GM12878 (cell line): Measurements from ENCODE around the gene TICRR. TPM values are rescaled to one million over a fixed set of nuclear protein-coding genes. Genes with fewer than 3 reads are reported as not detected.

Experiments used
- ATAC-seq: fragments of 200-7000 bp; cut with Tn5 transposase; 3 replicates; pipeline ENCODE4 v1.9.1; 2020; ENCODE audit warnings: mild to moderate bottlenecking, moderate library complexity
- Bru-seq: library from RNA; stranded (reverse); fragments of 400-500 nt; gene quantifications from one replicate; lab custom pipeline; 2021; lab: Mats Ljungman, UMichigan
- BruChase-seq, 2 experiments: library from RNA; stranded (reverse); fragments of 400-500 nt; gene quantifications; one replicate each; lab custom pipeline; 2021; lab: Mats Ljungman, UMichigan
- BruUV-seq: library from RNA; stranded (reverse); fragments of 400-500 nt; replicated peaks from 2 replicates; lab custom pipeline; 2021; lab: Mats Ljungman, UMichigan
- CTCF ChIA-PET: fragments of 300-600 bp; sonication (Branson Sonifier 250); formaldehyde crosslinking; extraction: SDS; loops from one replicate; lab custom pipeline; 2021; ENCODE audit warnings: inconsistent platforms; lab: Yijun Ruan, JAX
- POLR2A ChIA-PET: fragments of 350-600 bp; formaldehyde crosslinking; extraction: SDS; loops from one replicate; lab custom pipeline; 2021; ENCODE audit warnings: inconsistent platforms; lab: Charles Lee
- RAD21 ChIA-PET: fragments of 300-600 bp; sonication (Branson Sonifier 250); formaldehyde crosslinking; loops from one replicate; lab custom pipeline; 2023; ENCODE audit warnings: antibody characterized with exemption; ENCODE audit not compliant: unreplicated experiment; lab: Charles Lee
- SMC1A ChIA-PET: fragments of 300-600 bp; sonication (Branson Sonifier 250); formaldehyde crosslinking; loops from one replicate; lab custom pipeline; 2023; ENCODE audit not compliant: unreplicated experiment, uncharacterized antibody; lab: Charles Lee
- DNase-seq: peaks from one replicate; pipeline ENCODE4 v3.0.0-alpha.2; 2011; ENCODE audit warnings: low read depth, low spot score
- FAIRE-seq: peaks from 3 replicates; lab custom pipeline; 2011; peaks lifted over from hg19 to GRCh38; lab: Jason Lieb, UNC
- H2AFZ ChIP-seq: 2 replicates; pipeline ENCODE4 v1.6.0; 2011; ENCODE audit warnings: low read depth, low read length, control low read depth; ENCODE audit not compliant: control insufficient read depth
- H3K27ac ChIP-seq: 2 replicates; pipeline ENCODE4 v1.5.1; 2011; ENCODE audit warnings: control low read depth; ENCODE audit not compliant: control insufficient read depth, insufficient read depth
- H3K27me3 ChIP-seq, 2 experiments: replicated peaks in 1 of 2; 2 replicates each; pipeline versions ENCODE4 v1.6.0 to v1.6.1; 2011; ENCODE audit warnings: low read length in 1 of 2; ENCODE audit not compliant: control insufficient read depth in 2 of 2, insufficient read depth in 2 of 2
- H3K36me3 ChIP-seq, 2 experiments: 2 replicates each; pipeline ENCODE4 v1.5.1; 2011; ENCODE audit warnings: low read length in 1 of 2; ENCODE audit not compliant: control insufficient read depth in 2 of 2, insufficient read depth in 2 of 2
- H3K4me1 ChIP-seq: 2 replicates; pipeline ENCODE4 v1.6.1; 2011; ENCODE audit warnings: mild to moderate bottlenecking, low read length, moderate library complexity, mixed read lengths; ENCODE audit not compliant: control insufficient read depth, insufficient read depth
- H3K4me2 ChIP-seq: 2 replicates; pipeline ENCODE4 v1.6.0; 2011; ENCODE audit warnings: control low read depth; ENCODE audit not compliant: control insufficient read depth, insufficient read depth
- H3K4me3 ChIP-seq: fragments of 200-600 bp; sonication (generic); 2 replicates; pipeline ENCODE4 v1.5.1; 2016
- H3K79me2 ChIP-seq: 2 replicates; pipeline ENCODE4 v1.6.0; 2011; ENCODE audit warnings: low read length; ENCODE audit not compliant: control insufficient read depth, insufficient read depth
- H3K9ac ChIP-seq: 2 replicates; pipeline ENCODE4 v1.8.0; 2011; ENCODE audit warnings: low read length, control low read depth, mixed read lengths; ENCODE audit not compliant: control insufficient read depth, insufficient read depth
- H3K9me3 ChIP-seq: replicated peaks from 3 replicates; pipeline ENCODE4 v1.5.1; 2011; ENCODE audit warnings: mild to moderate bottlenecking, low read length; ENCODE audit not compliant: control insufficient read depth, insufficient read depth
- H4K20me1 ChIP-seq: 2 replicates; pipeline ENCODE4 v1.6.0; 2011; ENCODE audit not compliant: control insufficient read depth, insufficient read depth
- CBX5 ChIP-seq: sonication (generic); IDR thresholded peaks from 2 replicates; pipeline ENCODE4 v1.6.1; 2016; ENCODE audit warnings: low read depth, moderate library complexity, mild to moderate bottlenecking, inconsistent platforms
- FOS ChIP-seq: IDR thresholded peaks from 3 replicates; pipeline ENCODE4 v1.6.1; 2011; ENCODE audit warnings: borderline replicate concordance; ENCODE audit not compliant: insufficient read length; ENCODE audit errors: extremely low read depth
- NFIC ChIP-seq: IDR thresholded peaks from 2 replicates; pipeline ENCODE4 v1.6.1; 2012; ENCODE audit warnings: low read depth, mild to moderate bottlenecking, inconsistent platforms, low read length, moderate library complexity
- PAX5 ChIP-seq: IDR thresholded peaks from 2 replicates; pipeline ENCODE4 v1.6.1; 2011; ENCODE audit warnings: low read depth, low read length, borderline replicate concordance
- PAX8 ChIP-seq: fragments of 450-650 bp; IDR thresholded peaks from 2 replicates; pipeline ENCODE4 v1.6.1; 2017; ENCODE audit warnings: mild to moderate bottlenecking, moderate library complexity
- POLR2AphosphoS5 ChIP-seq: IDR thresholded peaks from 2 replicates; pipeline ENCODE4 v1.6.1; 2011; ENCODE audit warnings: mild to moderate bottlenecking, low read length, inconsistent platforms
- RB1 ChIP-seq: fragments of 450-650 bp; formaldehyde crosslinking; IDR thresholded peaks from 2 replicates; pipeline ENCODE4 v1.6.1; 2017; ENCODE audit warnings: mild to moderate bottlenecking, borderline replicate concordance
- RELA ChIP-seq: fragments of 450-650 bp; IDR thresholded peaks from 2 replicates; pipeline ENCODE4 v1.8.0; 2014; ENCODE audit warnings: borderline replicate concordance; ENCODE audit not compliant: partially characterized antibody
- REST ChIP-seq: IDR thresholded peaks from 2 replicates; pipeline ENCODE4 v1.6.1; 2012; ENCODE audit warnings: mild to moderate bottlenecking, low read depth, low read length
- SP1 ChIP-seq: IDR thresholded peaks from one replicate; pipeline ENCODE4 v1.6.1; 2011; ENCODE audit warnings: low read depth, low read length
- TCF7 ChIP-seq: IDR thresholded peaks from 2 replicates; pipeline ENCODE4 v1.6.1; 2014; ENCODE audit warnings: antibody characterized with exemption, borderline replicate concordance
- ZNF687 ChIP-seq: fragments of 450-650 bp; IDR thresholded peaks from 2 replicates; pipeline ENCODE4 v1.6.1; 2017; ENCODE audit warnings: mild to moderate bottlenecking, moderate library complexity
- WGBS: methylation state at CpG from one replicate; pipeline ENCODE4 v1.1.6; 2016; ENCODE audit warnings: low lambda C conversion rate; ENCODE audit not compliant: insufficient replicate concordance, insufficient coverage; ENCODE audit errors: missing lambda C conversion rate; 5-methylcytosine and 5-hydroxymethylcytosine counted together
- in situ Hi-C: fragments of 300-500 bp; cut with MboI; formaldehyde crosslinking; loops from 9 replicates; pipeline ENCODE4 v1.14.3; 2018; ENCODE audit warnings: mixed read lengths
- intact Hi-C: fragments of 100-400 bp; cut with micrococcal nuclease; formaldehyde crosslinking; loops from one replicate; pipeline ENCODE4 v1.14.2; 2022; ENCODE audit not compliant: unreplicated experiment
- long read RNA-seq, 2 experiments: library from polyadenylated mRNA; unstranded; transcript quantifications; one replicate each; pipeline ENCODE4 v2.0.0, GENCODE V29; 2019 to 2020
- polyA minus RNA-seq, 3 experiments: library from RNA; depleted of rRNA, polyadenylated mRNA; stranded (reverse); fragments of >200 nt; gene quantifications; 2 replicates each; pipeline ENCODE4 v1.2.3, GENCODE V29; 2011
- polyA plus RNA-seq, 11 experiments: library from polyadenylated mRNA; depleted of rRNA in 4 of 11; unstranded in 6 of 11; stranded (reverse) in 5 of 11; fragments of >200 nt; fragmentation: Nextera tagmentation in 4 of 11; fragmentation: Illumina TruSeq in 1 of 11; extraction: Ambion mirVana in 4 of 11; extraction: Trizol in 1 of 11; gene quantifications; 1 replicate in 1 of 11; 2 replicates in 10 of 11; pipeline versions ENCODE4 v1.2.1 to v1.2.3, GENCODE V29; 2011 to 2016; ENCODE audit warnings: inconsistent platforms in 2 of 11, missing spikeins in 2 of 11, low read depth in 1 of 11
- total RNA-seq, 4 experiments: library from RNA; depleted of rRNA in 3 of 4; stranded (reverse); fragments of >200 nt in 3 of 4; fragmentation: Illumina TruSeq in 1 of 4; extraction: Trizol in 1 of 4; gene quantifications; 2 replicates each; pipeline versions ENCODE4 v1.2.1 to v1.2.3, GENCODE V29; 2013 to 2021

Gene TICRR
- 33.5 and 38.8 TPM in 2 replicates for total RNA-seq (2013; cell fraction: nucleolus; rRNA removed)
- total RNA-seq (2014; rRNA removed) (11.4 and 12.6 TPM in 2 replicates), total RNA-seq (2014; rRNA removed; fragmentation: Illumina TruSeq; extraction: Trizol) (10.6 and 11.0 TPM in 2 replicates), total RNA-seq (2021) (18.8 and 21.5 TPM in 2 replicates), polyA plus RNA-seq (2011; rRNA removed) (9.4 and 11.9 TPM in 2 replicates), polyA plus RNA-seq (2014; fragmentation: Illumina TruSeq; extraction: Trizol) (14.8 and 16.8 TPM in 2 replicates), polyA plus RNA-seq (2014; fragmentation: Nextera tagmentation; extraction: Ambion mirVana) (1 to 10 TPM in 1 of 2 experiments, under 1 TPM in 1; 0.58 to 1.1 TPM), polyA plus RNA-seq (2014; rRNA removed) (14.0 and 14.8 TPM in 2 replicates), polyA plus RNA-seq (2016; fragmentation: Nextera tagmentation; extraction: Ambion mirVana) (10 to 100 TPM in 1 of 2 experiments, 1 to 10 TPM in 1; 9.3 to 10.3 TPM), polyA minus RNA-seq (2011; rRNA and poly(A)+ RNA removed) (19.4 and 24.5 TPM in 2 replicates), Bru-seq, nascent RNA (percentile 69 among the genes with signal in this experiment), BruChase-seq, experiment 1, labeled RNA remaining after a 6-hour chase (percentile 64 among the genes with signal in this experiment), BruChase-seq, experiment 2, labeled RNA remaining after a 2-hour chase (percentile 71 among the genes with signal in this experiment)
- 4.3 TPM for polyA plus RNA-seq (2011; ENCODE audit: low read depth)
- 12.5 and 14.2 TPM in 2 replicates for polyA plus RNA-seq (2011; cell fraction: cytosol; rRNA removed)
- 54.9 and 56.3 TPM in 2 replicates for polyA plus RNA-seq (2011; cell fraction: nucleus; rRNA removed)
- polyA plus RNA-seq (2012), result 4.6 and 7.7 TPM in 2 replicates
- polyA minus RNA-seq (2011; cell fraction: cytosol; rRNA and poly(A)+ RNA removed), result 7.8 and 10.1 TPM in 2 replicates
- 23.3 and 38.0 TPM in 2 replicates for polyA minus RNA-seq (2011; cell fraction: nucleus; rRNA and poly(A)+ RNA removed)
- long read RNA-seq, experiment 1, partial matches to known transcripts, result 3 of 3 reads
- long read RNA-seq, experiment 1, other reads (novel, unspliced or antisense), result 0 of 3 reads
- long read RNA-seq, experiment 2, partial matches to known transcripts, result 2 of 8 reads
- long read RNA-seq, experiment 2, other reads (novel, unspliced or antisense), result 6 of 8 reads

GRCh38 chr15:89575146-89575655 is at the start of gene TICRR:
Gene TICRR (plus strand): TSS chr15:89575469. CDS start chr15:89575587, 118 bp downstream.
- H3K9ac ChIP-seq, result peak within 1 kb of the TSS; percentile 76
- ChIA-PET CTCF (interaction anchor here (0.6 to 1.5 kb wide), 6 partner anchors 27 to 216 kb away, joined by 3 to 7 read pairs (median 4); no protein-coding TSS in a partner anchor), POLR2A (interaction anchor here (0.5 to 1.4 kb wide), 11 partner anchors 8 to 1199 kb away, joined by 3 to 6 read pairs (median 4); partner anchors contain the start of genes ABHD2 and POLG), SMC1A (interaction anchor here (0.6 to 1.2 kb wide), 3 partner anchors 19 to 32 kb away, joined by 3 read pairs; no protein-coding TSS in a partner anchor), RAD21 (interaction anchor here (1.2 kb wide), 1 partner anchor 133 kb away, joined by 3 read pairs; no protein-coding TSS in a partner anchor)
- H4K20me1 ChIP-seq, result no peaks in the 10 kb centered on the region
- BruUV-seq, result no TSS peak
- no peaks in the 10 kb centered on the region for H3K27me3 ChIP-seq
- intact Hi-C loops, result no loop called here
- H3K4me1 ChIP-seq, result peaks cover 3% of the 10 kb centered on the region; the same call in 1 of the 2 replicates
- H3K4me3 ChIP-seq, result peak within 1 kb of the TSS; percentile 87
- H3K27ac ChIP-seq, result peak within 1 kb of the TSS; percentile 66
- no peaks in the 10 kb centered on the region for H3K9me3 ChIP-seq
- 0% methylated on average over 37 of the region's 37 CpGs for WGBS
- H3K36me3 ChIP-seq, result no peaks in the 10 kb centered on the region
- H3K79me2 ChIP-seq, result peaks cover 44% of the 10 kb centered on the region
- H2AFZ ChIP-seq, result peak within 1 kb of the TSS; percentile 70
- DNase-seq, result peak; percentile 99
- FAIRE-seq, result peak; percentile 100
- peak; percentile 94 for ATAC-seq
- peak within 1 kb of the TSS; percentile 71 for H3K4me2 ChIP-seq
- in situ Hi-C loops, result loop anchor here (25.0 kb wide), 1 partner anchor 1387 kb away; the partner anchor contains the start of gene RCCD1
- TF ChIP-seq TCF7 (no peak), REST (no peak), ZNF687 (no peak), POLR2AphosphoS5 (peak; percentile 45; the same call in 1 of the 2 replicates), SP1 (peak; percentile 99), FOS (peak; percentile 93), NFIC (no peak), PAX5 (0 out of 2 replicates have a peak, but pooled peaks have one; percentile 6), RB1 (no peak), PAX8 (no peak), CBX5 (no peak), RELA (no peak)
